ENCODE measurements around the gene CLPTM1L. TPM values are rescaled to one million over a fixed set of nuclear protein-coding genes. Genes with fewer than 3 reads are reported as not detected.

CLPTM1L gene
- total and polyA plus RNA-seq, 9 of the 15 experiments (the other 6 are each of a cell fraction or from before 2014, with no cell fraction given), result 3.5 to 217 (median 177) TPM

GRCh38 chr5:1371218-1371971 lies 26.5 kb upstream of the CLPTM1L start:
- peaks cover 67 to 72% of the 10 kb centered on the region in 2 experiments for H3K27me3 ChIP-seq (ENCODE audit: control insufficient read depth in 2 of 2, insufficient read depth in 2 of 2, low read length in 2 of 2)
- H3K9me3 ChIP-seq (replicated peaks; ENCODE audit: control insufficient read depth, insufficient read depth, low read depth, low read length), result no peaks in the 10 kb centered on the region
- no peak overlapping the region for H3K4me3 ChIP-seq
- WGBS (ENCODE audit: insufficient coverage, low coverage, missing lambda C conversion rate), result 0% methylated on average over 13 of the region's 13 CpGs
- in situ Hi-C loops (cut with MboI), result no loop called here
- H3K36me3 ChIP-seq (ENCODE audit: control insufficient read depth, insufficient read depth, low read length), result no peaks in the 10 kb centered on the region
- ATAC-seq (no peak), DNase-seq (ENCODE audit: extremely low read depth in 1 of 4, low spot score in 3 of 4) (no peak), FAIRE-seq (no peak)
- peaks cover 0 to 2% of the 10 kb centered on the region in 2 experiments; a peak in 1 of 5 replicates for H3K4me1 ChIP-seq (replicated peaks in 1 of 2; ENCODE audit: control insufficient read depth in 2 of 2, insufficient read depth in 2 of 2, low read length in 2 of 2)
- H3K9me1 ChIP-seq (ENCODE audit: control insufficient read depth, insufficient read depth, low read length), result no peaks in the 10 kb centered on the region
- H3K79me2 ChIP-seq (ENCODE audit: control insufficient read depth, insufficient read depth, low read length), result no peaks in the 10 kb centered on the region
- no peak overlapping the region for H3K4me2 ChIP-seq (ENCODE audit: insufficient read depth, low read length)
- ChIA-PET CTCF (ENCODE audit: low intra/inter-chr PET ratio) (no interaction called here), POLR2A (interaction anchor here (0.5 to 2.0 kb wide), 5 partner anchors 8 to 364 kb away, joined by 3 to 5 read pairs (median 3); no protein-coding TSS in a partner anchor)
- no peak overlapping the region for H3K9ac ChIP-seq (ENCODE audit: insufficient read depth in 1 of 2, low read depth in 2 of 2, low read length in 2 of 2)
- peaks cover 3% of the 10 kb centered on the region; the same call in 1 of the 2 replicates for H4K20me1 ChIP-seq (replicated peaks; ENCODE audit: control insufficient read depth, insufficient read depth, low read length)
- intact Hi-C loops (cut with micrococcal nuclease), result no loop called here
- BruUV-seq (replicated peaks), result no TSS peak
- H2AFZ ChIP-seq (ENCODE audit: low read depth, low read length), result no peak overlapping the region
- TF ChIP-seq MCM7 (IDR thresholded peaks at IDR 0.05) (no peak), SRSF3 (IDR thresholded peaks at IDR 0.05; ENCODE audit: insufficient read depth, low read length) (no peak), TBL1XR1 (IDR thresholded peaks at IDR 0.05; ENCODE audit: low read length in 2 of 2) (no peak), POLR2H (tag; IDR thresholded peaks at IDR 0.05; ENCODE audit: low read depth) (no peak), USF2 (CRISPR knock-in tag; IDR thresholded peaks at IDR 0.05) (no peak), NFE2L1 (tag; IDR thresholded peaks at IDR 0.05; ENCODE audit: borderline replicate concordance, low read depth) (no peak), HES1 (IDR thresholded peaks at IDR 0.05; ENCODE audit: low read depth) (no peak), ZNF253 (CRISPR knock-in tag; conservative IDR thresholded peaks at IDR 0.05) (no peak), IRF9 (tag; IDR thresholded peaks at IDR 0.05) (no peak), VEZF1 (CRISPR knock-in tag; IDR thresholded peaks at IDR 0.05) (no peak), ZFP30 (CRISPR knock-in tag; IDR thresholded peaks at IDR 0.05; ENCODE audit: borderline replicate concordance) (no peak), SIN3B (IDR thresholded peaks at IDR 0.05; ENCODE audit: low read depth) (no peak), ARID3B (CRISPR knock-in tag; IDR thresholded peaks at IDR 0.05; ENCODE audit: borderline replicate concordance) (no peak), NFATC3 (IDR thresholded peaks at IDR 0.05) (no peak)
- H3K27ac ChIP-seq (ENCODE audit: extremely low read depth, low read depth, low read length), result no peak overlapping the region

Data from K562 (cell line).